Breast epithelium (tissue), 4 donors: ENCODE data around the gene P3H1. TPM values are rescaled to one million over a fixed set of nuclear protein-coding genes. Genes with fewer than 3 reads are reported as not detected.
"Not testable (repeated sequence)": the region's sequence is repeated elsewhere in the genome, so short reads cannot be mapped to it uniquely, and the experiment has no call there.

Experiments
- DNase-seq, 2 donors: peaks; one replicate each; pipeline ENCODE4 v3.0.0-alpha.2; 2019; ENCODE audit warnings: low spot score in 2 of 2
- H3K27ac ChIP-seq, 2 donors: fragments of 200-600 bp; sonication (generic) in 1 of 2; one replicate each; pipeline ENCODE4 v1.5.1; 2016 to 2019; ENCODE audit warnings: mild to moderate bottlenecking in 1 of 2
- H3K27me3 ChIP-seq, 2 donors: fragments of 200-600 bp; sonication (generic) in 1 of 2; one replicate each; pipeline versions ENCODE4 v1.5.1 to v1.6.0; 2017 to 2019; ENCODE audit warnings: control low read depth in 1 of 2, mild to moderate bottlenecking in 1 of 2
- H3K36me3 ChIP-seq: fragments of 200-600 bp; one replicate; pipeline ENCODE4 v1.5.1; 2019
- H3K4me1 ChIP-seq, 2 donors: fragments of 200-600 bp; sonication (generic); one replicate each; pipeline ENCODE4 v1.5.1; 2016 to 2019; ENCODE audit warnings: control low read depth in 1 of 2
- H3K4me3 ChIP-seq, 3 donors: fragments of 200-600 bp; sonication (generic); 1 replicate in 2 of 3; 2 replicates in 1 of 3; pipeline ENCODE4 v1.5.1; 2016 to 2019; ENCODE audit warnings: mild to moderate bottlenecking in 3 of 3, moderate library complexity in 2 of 3
- H3K9me3 ChIP-seq, 2 donors: fragments of 200-600 bp; sonication (generic) in 1 of 2; one replicate each; pipeline ENCODE4 v1.5.1; 2016 to 2019; ENCODE audit warnings: control low read depth in 1 of 2
- CTCF ChIP-seq, 3 donors: fragments of 450-650 bp; IDR thresholded peaks; one replicate each; pipeline ENCODE4 v1.5.1; 2016 to 2017; ENCODE audit warnings: antibody characterized with exemption in 3 of 3, mild to moderate bottlenecking in 3 of 3, moderate library complexity in 3 of 3
- POLR2A ChIP-seq: fragments of 450-650 bp; IDR thresholded peaks from one replicate; pipeline ENCODE4 v1.6.1; 2016; ENCODE audit warnings: antibody characterized with exemption, mild to moderate bottlenecking, moderate library complexity
- POLR2AphosphoS5 ChIP-seq, 3 donors: sonication (generic); formaldehyde crosslinking; IDR thresholded peaks; one replicate each; pipeline ENCODE4 v1.6.1; 2017; ENCODE audit warnings: antibody characterized with exemption in 3 of 3
- intact Hi-C: fragments of 100-400 bp; cut with DNase I; formaldehyde crosslinking; loops from one replicate; pipeline ENCODE4 v1.15.1; 2023; ENCODE audit warnings: low total_unique reads
- total RNA-seq, 3 donors: library from RNA; depleted of rRNA; stranded (reverse); fragments of >200 nt; gene quantifications; one replicate each; pipeline ENCODE4 v1.1.0, GENCODE V29; 2016

P3H1 gene
- total RNA-seq, 3 donors from 2014 or later = 23.1 to 34.9 (median 34.4) TPM

- H3K36me3 ChIP-seq = no peaks in the 10 kb centered on the region
- H3K4me3 ChIP-seq = no peak overlapping the region
- intact Hi-C loops = no loop called here
- H3K9me3 ChIP-seq = no peaks in the 10 kb centered on the region
- H3K27ac ChIP-seq = no peak overlapping the region
- H3K27me3 ChIP-seq = no peaks in the 10 kb centered on the region
- TF ChIP-seq CTCF (IDR thresholded peaks at IDR 0.05) = no peak
- TF ChIP-seq POLR2AphosphoS5 (IDR thresholded peaks at IDR 0.05) = no peak
- TF ChIP-seq POLR2A = no peak
- no peaks in the 10 kb centered on the region for H3K4me1 ChIP-seq
- DNase-seq = no peak
These were observed 8.9 kb downstream of the P3H1 start for GRCh38 chr1:42757892-42758275.

- intact Hi-C loops = no loop called here
- H3K27ac ChIP-seq = no peak overlapping the region
- H3K4me3 ChIP-seq = no peak overlapping the region
- H3K9me3 ChIP-seq = no peaks in the 10 kb centered on the region
- peaks cover 2% of the 10 kb centered on the region for H3K36me3 ChIP-seq
- DNase-seq = no peak
- H3K4me1 ChIP-seq = no peaks in the 10 kb centered on the region
- no peak for TF ChIP-seq POLR2A
- peak; percentile 20 to 72 (median 61) for TF ChIP-seq CTCF (IDR thresholded peaks at IDR 0.05)
- no peak for TF ChIP-seq POLR2AphosphoS5 (IDR thresholded peaks at IDR 0.05)
- H3K27me3 ChIP-seq = no peaks in the 10 kb centered on the region
These were observed 9.6 kb downstream of the P3H1 start for GRCh38 chr1:42756956-42757891.

GRCh38 chr1:42753070-42753469, 13.8 kb downstream of the P3H1 start:
- no peak for TF ChIP-seq CTCF (IDR thresholded peaks at IDR 0.05)
- TF ChIP-seq POLR2A = no peak
- no peak for TF ChIP-seq POLR2AphosphoS5 (IDR thresholded peaks at IDR 0.05)
- H3K9me3 ChIP-seq = no peaks in the 10 kb centered on the region
- intact Hi-C loops = no loop called here
- no peaks in the 10 kb centered on the region for H3K4me1 ChIP-seq
- peaks cover 4% of the 10 kb centered on the region for H3K36me3 ChIP-seq
- H3K4me3 ChIP-seq = no peak overlapping the region
- no peak overlapping the region for H3K27ac ChIP-seq
- no peak for DNase-seq
- H3K27me3 ChIP-seq = no peaks in the 10 kb centered on the region

- no peak overlapping the region for H3K27ac ChIP-seq
- no peaks in the 10 kb centered on the region for H3K9me3 ChIP-seq
- no peak overlapping the region for H3K4me3 ChIP-seq
- no peak for TF ChIP-seq POLR2A
- no peak for TF ChIP-seq POLR2AphosphoS5 (IDR thresholded peaks at IDR 0.05)
- no peak for TF ChIP-seq CTCF (IDR thresholded peaks at IDR 0.05)
- no peaks in the 10 kb centered on the region for H3K4me1 ChIP-seq
- no peak for DNase-seq
- H3K27me3 ChIP-seq = no peaks in the 10 kb centered on the region
- peaks cover 4% of the 10 kb centered on the region for H3K36me3 ChIP-seq
- intact Hi-C loops = no loop called here
These were observed 14.5 kb downstream of the P3H1 start for GRCh38 chr1:42752284-42752683.

GRCh38 chr1:42751511-42752070, 15.2 kb downstream of the P3H1 start:
- H3K27ac ChIP-seq, DNase-seq, H3K4me1 ChIP-seq, H3K9me3 ChIP-seq, H3K27me3 ChIP-seq, H3K36me3 ChIP-seq, H3K4me3 ChIP-seq, intact Hi-C loops: not testable (repeated sequence)
